HEK293 (cell line): ENCODE data around the gene DKK2.

ENCODE experiments used
- CTCF ChIA-PET: fragments of 350-600 bp; formaldehyde crosslinking; extraction: SDS; loops from one replicate; lab custom pipeline; 2021; ENCODE audit warnings: antibody characterized with exemption; lab: Yijun Ruan, JAX
- POLR2A ChIA-PET: fragments of 300-600 bp; formaldehyde crosslinking; extraction: SDS; loops from one replicate; lab custom pipeline; 2020; ENCODE audit warnings: antibody characterized with exemption, inconsistent platforms; lab: Yijun Ruan, JAX
- H3K27ac ChIP-seq: fragments of 200-500 bp; sonication (Bioruptor generic); 2 replicates; pipeline ENCODE4 v1.5.1; 2014; ENCODE audit warnings: low read depth, low read length, control low read depth, inconsistent platforms; ENCODE audit errors: extremely low read depth
- H3K36me3 ChIP-seq, 2 experiments: fragments of 200-500 bp in 1 of 2; sonication (Bioruptor generic) in 1 of 2; 1 replicate in 1 of 2; 2 replicates in 1 of 2; pipeline ENCODE4 v1.5.1; 2014 to 2017; ENCODE audit warnings: inconsistent platforms in 2 of 2, low read length in 2 of 2; ENCODE audit not compliant: control insufficient read depth in 2 of 2, insufficient read depth in 1 of 2
- H3K4me1 ChIP-seq: fragments of 200-500 bp; sonication (Bioruptor generic); 2 replicates; pipeline ENCODE4 v1.5.1; 2014; ENCODE audit warnings: mild to moderate bottlenecking, low read length, inconsistent platforms; ENCODE audit not compliant: control insufficient read depth, insufficient read depth
- H3K4me3 ChIP-seq: 2 replicates; pipeline ENCODE4 v1.5.1; 2011; ENCODE audit warnings: low read depth, mild to moderate bottlenecking, control low read depth, low read length, moderate library complexity
- H3K9me3 ChIP-seq: fragments of 200-500 bp; sonication (Bioruptor generic); 2 replicates; pipeline ENCODE4 v1.5.1; 2014; ENCODE audit warnings: low read depth, low read length, inconsistent platforms; ENCODE audit not compliant: control insufficient read depth, insufficient read depth
- ATF2 ChIP-seq: fragments of 450-650 bp; formaldehyde crosslinking; IDR thresholded peaks from 2 replicates; pipeline ENCODE4 v1.5.1; 2016; ENCODE audit warnings: missing biosample characterization, missing genetic modification characterization, low read depth
- BCL11A ChIP-seq: fragments of 450-650 bp; formaldehyde crosslinking; IDR thresholded peaks from 2 replicates; pipeline ENCODE4 v1.5.1; 2016; ENCODE audit warnings: low read depth, missing biosample characterization, missing genetic modification characterization
- FEZF1 ChIP-seq: fragments of 450-650 bp; formaldehyde crosslinking; IDR thresholded peaks from 2 replicates; pipeline ENCODE4 v1.5.1; 2016; ENCODE audit warnings: missing biosample characterization, missing genetic modification characterization
- HOXD13 ChIP-seq: sonication (generic); formaldehyde crosslinking; IDR thresholded peaks from 2 replicates; pipeline ENCODE4 v1.8.0; 2022; ENCODE audit warnings: missing genetic modification reagents, borderline replicate concordance
- KLF1 ChIP-seq: fragments of 450-650 bp; formaldehyde crosslinking; IDR thresholded peaks from 2 replicates; pipeline ENCODE4 v1.5.1; 2016; ENCODE audit warnings: missing biosample characterization, missing genetic modification characterization
- YY2 ChIP-seq: fragments of 450-650 bp; formaldehyde crosslinking; IDR thresholded peaks from 2 replicates; pipeline ENCODE4 v1.5.1; 2016; ENCODE audit warnings: missing biosample characterization, missing genetic modification characterization
- ZBTB1 ChIP-seq: fragments of 450-650 bp; formaldehyde crosslinking; IDR thresholded peaks from 2 replicates; pipeline ENCODE4 v1.5.1; 2016; ENCODE audit warnings: missing biosample characterization, missing genetic modification characterization
- ZFP3 ChIP-seq: fragments of 450-650 bp; formaldehyde crosslinking; IDR thresholded peaks from 2 replicates; pipeline ENCODE4 v1.5.1; 2016; ENCODE audit warnings: low read depth, missing biosample characterization, missing genetic modification characterization
- ZIC2 ChIP-seq: fragments of 450-650 bp; formaldehyde crosslinking; IDR thresholded peaks from 2 replicates; pipeline ENCODE4 v1.5.1; 2016; ENCODE audit warnings: missing biosample characterization, missing genetic modification characterization
- ZNF132 ChIP-seq: fragments of 450-650 bp; formaldehyde crosslinking; IDR thresholded peaks from 2 replicates; pipeline ENCODE4 v1.5.1; 2017; ENCODE audit warnings: missing biosample characterization, missing genetic modification characterization, borderline replicate concordance
- ZNF155 ChIP-seq: fragments of 450-650 bp; formaldehyde crosslinking; IDR thresholded peaks from 2 replicates; pipeline ENCODE4 v1.5.1; 2016; ENCODE audit warnings: missing biosample characterization, missing genetic modification characterization
- ZNF174 ChIP-seq: fragments of 450-650 bp; formaldehyde crosslinking; IDR thresholded peaks from 2 replicates; pipeline ENCODE4 v1.5.0; 2017; ENCODE audit warnings: missing biosample characterization, mild to moderate bottlenecking, missing genetic modification characterization
- ZNF366 ChIP-seq: fragments of 450-650 bp; formaldehyde crosslinking; conservative IDR thresholded peaks from 2 replicates; pipeline ENCODE4 v1.5.1; 2016; ENCODE audit warnings: missing biosample characterization, missing genetic modification characterization
- ZNF544 ChIP-seq: fragments of 450-650 bp; formaldehyde crosslinking; IDR thresholded peaks from 2 replicates; pipeline ENCODE4 v1.5.0; 2017; ENCODE audit warnings: missing biosample characterization, missing genetic modification characterization
- ZNF555 ChIP-seq: fragments of 450-650 bp; formaldehyde crosslinking; conservative IDR thresholded peaks from 2 replicates; pipeline ENCODE4 v1.5.1; 2017; ENCODE audit warnings: missing biosample characterization, mild to moderate bottlenecking, missing genetic modification characterization, inconsistent platforms
- ZNF560 ChIP-seq: fragments of 450-650 bp; formaldehyde crosslinking; IDR thresholded peaks from 2 replicates; pipeline ENCODE4 v1.5.1; 2017; ENCODE audit warnings: missing biosample characterization, missing genetic modification characterization, borderline replicate concordance
- ZNF596 ChIP-seq: fragments of 450-650 bp; IDR thresholded peaks from 2 replicates; pipeline ENCODE4 v1.5.0; 2018; ENCODE audit warnings: missing biosample characterization, mild to moderate bottlenecking, missing genetic modification characterization, moderate library complexity
- ZNF624 ChIP-seq: fragments of 450-650 bp; formaldehyde crosslinking; IDR thresholded peaks from 2 replicates; pipeline ENCODE4 v1.5.1; 2017; ENCODE audit warnings: missing biosample characterization, missing genetic modification characterization
- ZNF792 ChIP-seq: fragments of 450-650 bp; formaldehyde crosslinking; IDR thresholded peaks from 2 replicates; pipeline ENCODE4 v1.5.1; 2016; ENCODE audit warnings: missing biosample characterization, missing genetic modification characterization
- ZNF843 ChIP-seq: fragments of 450-650 bp; formaldehyde crosslinking; IDR thresholded peaks from 2 replicates; pipeline ENCODE4 v1.5.1; 2016; ENCODE audit warnings: missing biosample characterization, missing genetic modification characterization
- TF ChIP-seq, protein P1 (sequence below): fragments of 450-650 bp; formaldehyde crosslinking; IDR thresholded peaks from 2 replicates; pipeline ENCODE4 v1.5.1; 2017; ENCODE audit warnings: missing biosample characterization, missing genetic modification characterization
- TF ChIP-seq, protein P2 (sequence below): fragments of 450-650 bp; formaldehyde crosslinking; IDR thresholded peaks from 2 replicates; pipeline ENCODE4 v1.5.1; 2016; ENCODE audit warnings: missing biosample characterization, missing genetic modification characterization
- TF ChIP-seq, protein P3 (sequence below): fragments of 450-650 bp; formaldehyde crosslinking; optimal IDR thresholded peaks from 2 replicates; pipeline ENCODE3; 2016; ENCODE audit warnings: missing biosample characterization, mild to moderate bottlenecking, missing genetic modification characterization

The DKK2 gene

DNA sequence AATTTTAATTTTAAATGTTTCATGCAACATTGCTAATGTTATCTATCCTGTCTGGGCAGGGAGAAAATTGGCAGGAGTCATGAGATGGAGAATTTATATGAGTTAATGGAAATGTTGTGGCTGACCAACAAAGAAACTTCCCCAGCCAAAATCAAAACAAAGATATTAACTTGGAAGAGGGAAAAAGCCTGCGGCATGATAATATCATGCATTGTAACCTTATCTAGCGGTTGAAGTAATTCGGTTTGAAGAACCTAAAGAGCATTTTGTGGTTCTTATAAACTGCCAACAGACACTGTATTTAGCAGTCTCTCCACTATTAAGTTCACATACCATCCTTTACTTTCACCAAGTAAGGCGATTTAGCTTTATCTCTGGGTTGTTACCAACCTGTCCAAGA, 42.3 kb downstream of the DKK2 start:
- H3K9me3 ChIP-seq = no peaks in the 10 kb centered on the region
- H3K4me1 ChIP-seq = no peaks in the 10 kb centered on the region
- POLR2A ChIA-PET = no interaction called here
- no peak overlapping the region for H3K27ac ChIP-seq
- no peak overlapping the region for H3K4me3 ChIP-seq
- TF ChIP-seq ZNF555 (tag by site-specific recombination) (no peak), ZNF174 (tag by site-specific recombination) (no peak), ZNF843 (tag by site-specific recombination) (peak; percentile 68), FEZF1 (tag by site-specific recombination) (peak; percentile 24; the same call in 1 of the 2 replicates)
- TF ChIP-seq, protein P1, sequence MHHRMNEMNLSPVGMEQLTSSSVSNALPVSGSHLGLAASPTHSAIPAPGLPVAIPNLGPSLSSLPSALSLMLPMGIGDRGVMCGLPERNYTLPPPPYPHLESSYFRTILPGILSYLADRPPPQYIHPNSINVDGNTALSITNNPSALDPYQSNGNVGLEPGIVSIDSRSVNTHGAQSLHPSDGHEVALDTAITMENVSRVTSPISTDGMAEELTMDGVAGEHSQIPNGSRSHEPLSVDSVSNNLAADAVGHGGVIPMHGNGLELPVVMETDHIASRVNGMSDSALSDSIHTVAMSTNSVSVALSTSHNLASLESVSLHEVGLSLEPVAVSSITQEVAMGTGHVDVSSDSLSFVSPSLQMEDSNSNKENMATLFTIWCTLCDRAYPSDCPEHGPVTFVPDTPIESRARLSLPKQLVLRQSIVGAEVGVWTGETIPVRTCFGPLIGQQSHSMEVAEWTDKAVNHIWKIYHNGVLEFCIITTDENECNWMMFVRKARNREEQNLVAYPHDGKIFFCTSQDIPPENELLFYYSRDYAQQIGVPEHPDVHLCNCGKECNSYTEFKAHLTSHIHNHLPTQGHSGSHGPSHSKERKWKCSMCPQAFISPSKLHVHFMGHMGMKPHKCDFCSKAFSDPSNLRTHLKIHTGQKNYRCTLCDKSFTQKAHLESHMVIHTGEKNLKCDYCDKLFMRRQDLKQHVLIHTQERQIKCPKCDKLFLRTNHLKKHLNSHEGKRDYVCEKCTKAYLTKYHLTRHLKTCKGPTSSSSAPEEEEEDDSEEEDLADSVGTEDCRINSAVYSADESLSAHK (tag by site-specific recombination) = 0 out of 2 replicates have a peak, but pooled peaks have one; percentile 23
- TF ChIP-seq, all 188 proteins: peak for 3
- CTCF ChIA-PET = interaction anchor here (0.9 kb wide), 1 partner anchor 43 kb away, joined by 3 read pairs; the partner anchor contains the start of gene DKK2
- H3K36me3 ChIP-seq = no peaks in the 10 kb centered on the region

DNA sequence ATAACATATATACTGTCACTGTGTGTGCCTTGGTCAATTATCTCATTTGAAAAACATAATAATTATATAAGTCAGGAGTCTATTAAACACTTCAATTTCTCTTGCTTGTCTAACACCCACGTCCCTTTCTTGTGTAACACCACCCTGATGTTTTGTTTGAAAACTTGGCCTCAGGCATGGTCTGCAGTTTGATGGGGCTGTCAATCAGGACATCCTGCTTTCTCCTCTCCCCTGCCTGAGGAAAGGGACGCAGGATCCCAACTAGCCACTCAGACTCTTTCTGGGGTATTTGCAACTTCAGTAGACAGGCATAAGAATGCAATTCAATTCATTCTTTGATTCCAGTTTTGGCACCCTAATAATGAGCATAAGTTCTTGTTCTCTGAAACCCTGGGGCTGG, 48.8 kb downstream of the DKK2 start:
- ChIA-PET POLR2A (no interaction called here), CTCF (no interaction called here)
- TF ChIP-seq, protein P2, sequence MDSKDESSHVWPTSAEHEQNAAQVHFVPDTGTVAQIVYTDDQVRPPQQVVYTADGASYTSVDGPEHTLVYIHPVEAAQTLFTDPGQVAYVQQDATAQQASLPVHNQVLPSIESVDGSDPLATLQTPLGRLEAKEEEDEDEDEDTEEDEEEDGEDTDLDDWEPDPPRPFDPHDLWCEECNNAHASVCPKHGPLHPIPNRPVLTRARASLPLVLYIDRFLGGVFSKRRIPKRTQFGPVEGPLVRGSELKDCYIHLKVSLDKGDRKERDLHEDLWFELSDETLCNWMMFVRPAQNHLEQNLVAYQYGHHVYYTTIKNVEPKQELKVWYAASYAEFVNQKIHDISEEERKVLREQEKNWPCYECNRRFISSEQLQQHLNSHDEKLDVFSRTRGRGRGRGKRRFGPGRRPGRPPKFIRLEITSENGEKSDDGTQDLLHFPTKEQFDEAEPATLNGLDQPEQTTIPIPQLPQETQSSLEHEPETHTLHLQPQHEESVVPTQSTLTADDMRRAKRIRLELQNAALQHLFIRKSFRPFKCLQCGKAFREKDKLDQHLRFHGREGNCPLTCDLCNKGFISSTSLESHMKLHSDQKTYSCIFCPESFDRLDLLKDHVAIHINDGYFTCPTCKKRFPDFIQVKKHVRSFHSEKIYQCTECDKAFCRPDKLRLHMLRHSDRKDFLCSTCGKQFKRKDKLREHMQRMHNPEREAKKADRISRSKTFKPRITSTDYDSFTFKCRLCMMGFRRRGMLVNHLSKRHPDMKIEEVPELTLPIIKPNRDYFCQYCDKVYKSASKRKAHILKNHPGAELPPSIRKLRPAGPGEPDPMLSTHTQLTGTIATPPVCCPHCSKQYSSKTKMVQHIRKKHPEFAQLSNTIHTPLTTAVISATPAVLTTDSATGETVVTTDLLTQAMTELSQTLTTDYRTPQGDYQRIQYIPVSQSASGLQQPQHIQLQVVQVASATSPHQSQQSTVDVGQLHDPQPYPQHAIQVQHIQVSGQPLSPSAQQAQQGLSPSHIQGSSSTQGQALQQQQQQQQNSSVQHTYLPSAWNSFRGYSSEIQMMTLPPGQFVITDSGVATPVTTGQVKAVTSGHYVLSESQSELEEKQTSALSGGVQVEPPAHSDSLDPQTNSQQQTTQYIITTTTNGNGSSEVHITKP = no peak
- TF ChIP-seq ZNF792 = no peak
- no peak for TF ChIP-seq ZNF155 (tag by site-specific recombination)
- TF ChIP-seq BCL11A (tag by site-specific recombination) = no peak
- TF ChIP-seq ZNF596 = no peak
- no peak overlapping the region for H3K27ac ChIP-seq
- H3K4me1 ChIP-seq = no peaks in the 10 kb centered on the region
- H3K36me3 ChIP-seq = no peaks in the 10 kb centered on the region
- no peak overlapping the region for H3K4me3 ChIP-seq
- no peaks in the 10 kb centered on the region for H3K9me3 ChIP-seq

GRCh38 chr4:106986486-106986885, 49.6 kb downstream of the DKK2 start:
- no peaks in the 10 kb centered on the region for H3K9me3 ChIP-seq
- no peaks in the 10 kb centered on the region for H3K36me3 ChIP-seq
- CTCF ChIA-PET = no interaction called here
- H3K27ac ChIP-seq = no peak overlapping the region
- H3K4me1 ChIP-seq = no peaks in the 10 kb centered on the region
- POLR2A ChIA-PET = no interaction called here
- no peak overlapping the region for H3K4me3 ChIP-seq
- TF ChIP-seq ZNF544 (tag by site-specific recombination) (no peak), ZNF366 (no peak), ZBTB1 (tag by site-specific recombination) (no peak), ZNF132 (tag by site-specific recombination) (no peak), ZNF624 (tag by site-specific recombination) (no peak), YY2 (tag by site-specific recombination) (no peak), ZNF560 (no peak), ZIC2 (tag by site-specific recombination) (no peak), KLF1 (tag by site-specific recombination) (no peak), HOXD13 (CRISPR knock-in tag) (no peak), ZFP3 (tag by site-specific recombination) (no peak), ATF2 (tag by site-specific recombination) (no peak), BCL11A (tag by site-specific recombination) (no peak)
- TF ChIP-seq, protein P3, sequence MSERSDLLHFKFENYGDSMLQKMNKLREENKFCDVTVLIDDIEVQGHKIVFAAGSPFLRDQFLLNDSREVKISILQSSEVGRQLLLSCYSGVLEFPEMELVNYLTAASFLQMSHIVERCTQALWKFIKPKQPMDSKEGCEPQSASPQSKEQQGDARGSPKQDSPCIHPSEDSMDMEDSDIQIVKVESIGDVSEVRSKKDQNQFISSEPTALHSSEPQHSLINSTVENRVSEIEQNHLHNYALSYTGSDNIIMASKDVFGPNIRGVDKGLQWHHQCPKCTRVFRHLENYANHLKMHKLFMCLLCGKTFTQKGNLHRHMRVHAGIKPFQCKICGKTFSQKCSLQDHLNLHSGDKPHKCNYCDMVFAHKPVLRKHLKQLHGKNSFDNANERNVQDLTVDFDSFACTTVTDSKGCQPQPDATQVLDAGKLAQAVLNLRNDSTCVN (tag by site-specific recombination) = no peak
